Chondrocyte (in vitro differentiated cells): ENCODE data around the gene ZNF484. TPM values are rescaled to one million over a fixed set of nuclear protein-coding genes. Genes with fewer than 3 reads are reported as not detected.
A peak's percentile ranks its signal among the peaks of the same experiment; 100 is the strongest.
"Not testable (repeated sequence)": the region's sequence is repeated elsewhere in the genome, so short reads cannot be mapped to it uniquely, and the experiment has no call there.

Experiments used
- DNase-seq: peaks from one replicate; pipeline ENCODE4 v3.0.0; 2021; ENCODE audit warnings: mixed read lengths, low spot score
- H3K27ac Mint-ChIP-seq: one replicate; pipeline ENCODE4 v1.8.0; 2021; ENCODE audit warnings: mild to moderate bottlenecking, moderate library complexity, mixed read lengths; ENCODE audit not compliant: unreplicated experiment
- H3K27me3 Mint-ChIP-seq: 2 replicates; pipeline ENCODE4 v1.8.0; 2021; ENCODE audit warnings: low read depth, mixed read lengths
- H3K36me3 Mint-ChIP-seq: 2 replicates; pipeline ENCODE4 v1.8.0; 2021; ENCODE audit warnings: low read depth, mixed read lengths
- H3K4me1 Mint-ChIP-seq: 2 replicates; pipeline ENCODE4 v1.8.0; 2021; ENCODE audit warnings: low read depth, mild to moderate bottlenecking, mixed read lengths
- H3K4me3 Mint-ChIP-seq: one replicate; pipeline ENCODE4 v1.8.0; 2021; ENCODE audit warnings: mild to moderate bottlenecking, moderate library complexity, mixed read lengths; ENCODE audit not compliant: unreplicated experiment
- H3K9me3 Mint-ChIP-seq: 2 replicates; pipeline ENCODE4 v1.8.0; 2021; ENCODE audit warnings: low read depth, mixed read lengths
- total RNA-seq: library from RNA; stranded (reverse); gene quantifications from 3 replicates; pipeline ENCODE4 v1.2.1, GENCODE V29; 2021
- TF ChIP-seq, protein P1 (sequence below): fragments of 200-600 bp; sonication (generic); IDR thresholded peaks from 2 replicates; pipeline ENCODE4 v1.5.0; 2021; ENCODE audit warnings: antibody characterized with exemption, mild to moderate bottlenecking, moderate library complexity

ZNF484 gene
- total RNA-seq, 1 donor from 2014 or later: 8.8 TPM

DNA sequence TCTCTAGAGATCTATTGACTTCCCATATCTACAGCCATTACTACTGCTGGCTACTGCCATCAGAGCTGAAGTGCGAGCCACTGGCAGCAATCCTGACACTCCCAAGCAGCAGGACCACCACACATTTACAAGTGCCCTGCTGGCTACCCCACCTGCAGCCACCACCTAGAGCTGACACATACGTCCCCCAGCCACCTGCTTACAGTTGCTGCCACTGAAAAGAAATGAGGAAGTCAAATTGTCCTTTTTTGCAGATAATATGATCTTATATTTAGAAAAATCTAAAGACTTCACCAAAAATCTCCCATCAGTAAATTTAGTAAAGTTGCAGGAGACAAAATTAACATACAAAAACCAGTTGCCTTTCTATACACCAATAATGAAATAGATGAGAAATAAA is 48.4 kb downstream of the ZNF484 start:
- Mint-ChIP-seq H3K4me3 (no peak overlapping the region), H3K9me3 (peaks cover 12% of the 10 kb centered on the region), H3K27me3 (peaks cover 24% of the 10 kb centered on the region), H3K36me3 (peaks cover 2% of the 10 kb centered on the region), H3K4me1 (no peaks in the 10 kb centered on the region), H3K27ac (no peak overlapping the region)
- no peak for DNase-seq
- TF ChIP-seq, protein P1, sequence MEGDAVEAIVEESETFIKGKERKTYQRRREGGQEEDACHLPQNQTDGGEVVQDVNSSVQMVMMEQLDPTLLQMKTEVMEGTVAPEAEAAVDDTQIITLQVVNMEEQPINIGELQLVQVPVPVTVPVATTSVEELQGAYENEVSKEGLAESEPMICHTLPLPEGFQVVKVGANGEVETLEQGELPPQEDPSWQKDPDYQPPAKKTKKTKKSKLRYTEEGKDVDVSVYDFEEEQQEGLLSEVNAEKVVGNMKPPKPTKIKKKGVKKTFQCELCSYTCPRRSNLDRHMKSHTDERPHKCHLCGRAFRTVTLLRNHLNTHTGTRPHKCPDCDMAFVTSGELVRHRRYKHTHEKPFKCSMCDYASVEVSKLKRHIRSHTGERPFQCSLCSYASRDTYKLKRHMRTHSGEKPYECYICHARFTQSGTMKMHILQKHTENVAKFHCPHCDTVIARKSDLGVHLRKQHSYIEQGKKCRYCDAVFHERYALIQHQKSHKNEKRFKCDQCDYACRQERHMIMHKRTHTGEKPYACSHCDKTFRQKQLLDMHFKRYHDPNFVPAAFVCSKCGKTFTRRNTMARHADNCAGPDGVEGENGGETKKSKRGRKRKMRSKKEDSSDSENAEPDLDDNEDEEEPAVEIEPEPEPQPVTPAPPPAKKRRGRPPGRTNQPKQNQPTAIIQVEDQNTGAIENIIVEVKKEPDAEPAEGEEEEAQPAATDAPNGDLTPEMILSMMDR: no peak

DNA sequence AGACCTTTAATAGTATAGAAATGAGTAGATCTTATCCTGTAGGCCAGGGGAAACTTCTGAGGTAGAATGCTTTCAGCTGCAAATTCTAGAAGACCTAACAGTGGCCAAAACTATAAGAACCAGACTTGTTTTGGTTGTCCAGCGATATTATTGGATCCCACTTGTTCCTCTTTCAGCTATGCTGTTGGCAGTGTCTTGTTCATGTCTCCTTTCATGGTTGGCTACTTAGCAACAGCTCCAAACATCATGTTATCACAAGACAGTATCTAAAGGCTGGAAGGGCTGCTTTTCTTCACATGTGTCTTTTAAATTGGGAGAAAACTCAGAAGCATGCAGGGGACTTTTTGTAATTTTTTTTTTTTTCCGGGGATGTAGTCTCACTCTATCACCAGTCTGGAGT is 52.8 kb downstream of the ZNF484 start:
- H3K27me3 Mint-ChIP-seq: peaks cover 44% of the 10 kb centered on the region
- not testable (repeated sequence) for H3K9me3 Mint-ChIP-seq, H3K36me3 Mint-ChIP-seq, H3K4me3 Mint-ChIP-seq, H3K4me1 Mint-ChIP-seq, H3K27ac Mint-ChIP-seq, DNase-seq

DNA sequence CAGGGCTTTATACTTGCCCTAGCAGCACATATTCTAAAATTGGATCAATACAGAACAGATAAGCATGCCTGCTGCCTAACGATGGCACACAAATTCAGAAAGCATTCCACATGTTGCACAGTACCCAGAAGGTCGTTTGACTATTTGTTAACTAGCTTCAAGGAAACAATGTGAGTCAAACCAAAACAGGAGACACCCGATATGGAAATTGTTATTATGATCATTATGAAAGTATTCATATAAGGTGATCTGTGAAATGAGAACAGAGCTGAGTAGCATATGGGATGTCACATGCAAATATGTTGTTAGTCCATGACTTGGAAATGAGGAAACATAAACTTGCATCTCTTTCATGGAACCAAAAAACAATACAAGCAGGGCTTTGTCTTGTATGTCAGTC is 56.9 kb downstream of the ZNF484 start:
- H3K4me1 Mint-ChIP-seq: no peaks in the 10 kb centered on the region
- no peak overlapping the region for H3K4me3 Mint-ChIP-seq
- H3K9me3 Mint-ChIP-seq: no peaks in the 10 kb centered on the region
- H3K36me3 Mint-ChIP-seq: peaks cover 1% of the 10 kb centered on the region
- no peak for DNase-seq
- TF ChIP-seq, protein P1: no peak
- H3K27me3 Mint-ChIP-seq: peaks cover 53% of the 10 kb centered on the region
- no peak overlapping the region for H3K27ac Mint-ChIP-seq

DNA sequence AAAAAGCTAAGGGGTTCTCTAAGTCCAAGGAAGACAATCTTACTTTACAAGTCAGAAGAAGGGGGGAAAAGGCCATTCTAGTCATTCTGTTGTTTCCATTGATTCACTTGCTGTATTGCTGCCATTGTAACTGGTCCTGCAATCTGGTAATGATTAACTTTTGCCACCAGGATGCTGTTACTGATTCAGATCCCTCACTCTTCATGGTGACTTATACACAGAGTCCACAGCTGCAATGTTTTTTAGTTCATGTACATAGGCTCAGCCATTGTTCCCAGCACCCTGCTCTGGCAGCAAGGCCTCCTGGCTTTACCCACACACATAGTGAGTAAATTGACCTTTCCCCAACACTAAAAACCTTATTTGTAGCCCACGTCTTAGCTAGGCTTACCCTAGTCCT is 57.9 kb downstream of the ZNF484 start:
- H3K4me3 Mint-ChIP-seq, H3K4me1 Mint-ChIP-seq, H3K9me3 Mint-ChIP-seq, H3K36me3 Mint-ChIP-seq, H3K27ac Mint-ChIP-seq, DNase-seq: not testable (repeated sequence)
- peaks cover 56% of the 10 kb centered on the region for H3K27me3 Mint-ChIP-seq

DNA sequence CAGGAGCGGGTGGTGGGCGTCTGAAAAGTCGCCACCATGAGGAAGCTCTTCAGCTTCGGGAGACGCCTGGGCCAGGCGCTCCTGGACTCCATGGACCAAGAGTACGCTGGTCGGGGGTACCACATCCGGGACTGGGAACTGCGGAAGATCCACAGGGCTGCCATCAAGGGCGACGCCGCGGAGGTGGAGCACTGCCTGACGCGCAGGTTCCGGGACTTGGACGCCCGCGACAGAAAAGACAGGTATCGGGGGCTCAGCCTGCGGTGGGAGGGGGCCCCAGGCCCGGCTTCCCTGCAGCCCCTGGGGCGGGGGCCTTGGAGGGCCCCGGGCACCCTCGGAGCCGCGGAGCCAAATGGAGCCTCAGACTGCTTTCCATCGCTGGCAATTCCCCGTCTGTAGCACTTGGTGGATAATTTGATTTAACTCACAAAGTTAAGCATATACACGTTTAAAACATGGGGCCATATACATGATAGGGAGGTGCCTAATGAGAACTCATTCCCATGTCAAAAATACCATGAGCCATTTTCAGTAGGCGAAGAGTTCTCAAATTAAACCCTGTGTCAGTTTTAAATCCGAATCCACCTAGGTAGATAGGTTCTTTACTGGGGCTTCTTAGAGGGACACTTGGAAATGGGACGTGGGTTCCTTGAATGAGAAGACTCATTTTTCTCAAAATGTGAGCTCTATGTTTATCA is 68.1 kb downstream of the ZNF484 start:
- H3K4me1 Mint-ChIP-seq, H3K36me3 Mint-ChIP-seq, H3K9me3 Mint-ChIP-seq, H3K27ac Mint-ChIP-seq, DNase-seq: not testable (repeated sequence)
- Mint-ChIP-seq H3K4me3 (peak overlapping the region; percentile 77), H3K27me3 (peaks cover 62% of the 10 kb centered on the region)

DNA sequence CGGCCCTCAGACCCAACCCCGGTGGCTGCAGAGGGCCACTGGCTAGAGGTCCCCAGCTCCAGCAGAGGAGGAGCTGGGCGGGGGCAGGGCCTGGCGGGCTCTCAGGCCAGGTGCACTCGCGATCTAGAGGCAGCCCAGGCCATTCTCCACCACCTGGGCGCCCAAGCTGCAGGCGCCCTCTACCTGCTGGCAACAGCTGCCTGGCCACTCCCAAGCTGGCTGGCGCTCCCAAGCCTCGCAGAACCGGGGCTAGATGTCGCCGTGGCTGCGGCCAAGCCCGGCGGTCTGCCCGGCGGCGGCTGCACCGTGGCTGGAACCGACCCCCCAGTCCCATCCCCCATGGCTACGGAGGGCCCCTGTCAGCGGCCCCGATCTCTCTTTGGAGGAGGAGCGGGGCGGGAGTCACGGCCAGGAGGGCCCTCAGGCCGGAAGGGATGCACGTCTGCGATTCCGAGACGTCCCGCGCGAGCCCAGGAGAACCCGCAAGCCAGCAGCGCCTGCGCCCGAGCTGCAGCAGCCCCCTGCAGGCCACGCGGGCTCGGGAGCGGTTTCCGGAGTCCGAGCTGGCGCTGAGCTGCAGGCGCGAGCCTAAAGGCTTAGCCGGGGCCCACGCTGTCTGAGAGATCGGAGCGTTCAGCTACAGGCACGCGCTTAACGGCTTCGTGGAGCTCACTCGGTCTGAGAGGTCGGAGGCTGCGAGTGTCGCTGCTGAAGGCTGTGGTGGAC is 68.9 kb downstream of the ZNF484 start:
- TF ChIP-seq, protein P1: peak; percentile 70
- H3K4me1 Mint-ChIP-seq: peaks cover 6% of the 10 kb centered on the region
- peaks cover 56% of the 10 kb centered on the region for H3K27me3 Mint-ChIP-seq
- no peaks in the 10 kb centered on the region for H3K9me3 Mint-ChIP-seq
- DNase-seq: peak; percentile 94
- no peak overlapping the region for H3K27ac Mint-ChIP-seq
- peaks cover 4% of the 10 kb centered on the region for H3K36me3 Mint-ChIP-seq
- H3K4me3 Mint-ChIP-seq: peak overlapping the region; percentile 77
